Inferior parietal cortex (tissue), 1 donor: ENCODE results near the gene INHA.

Source experiments
- DNase-seq: peaks from one replicate; pipeline ENCODE4 v3.0.0-alpha.2; 2016; ENCODE audit errors: extremely low spot score

The INHA gene

GRCh38 chr2:219557791-219558785 lies 14.0 kb upstream of the INHA start:
- no peak for DNase-seq

GRCh38 chr2:219559156-219559915 lies 12.8 kb upstream of the INHA start:
- DNase-seq, result no peak

GRCh38 chr2:219560037-219560892 lies 11.8 kb upstream of the INHA start:
- no peak for DNase-seq

GRCh38 chr2:219560893-219561178 lies 11.3 kb upstream of the INHA start:
- no peak for DNase-seq

- no peak for DNase-seq
These were observed 10.7 kb upstream of the INHA start for GRCh38 chr2:219561179-219562048.

GRCh38 chr2:219562049-219563020 lies 9.8 kb upstream of the INHA start:
- DNase-seq, result no peak

GRCh38 chr2:219563271-219563928 lies 8.7 kb upstream of the INHA start:
- DNase-seq, result no peak

GRCh38 chr2:219565130-219566080 lies 6.7 kb upstream of the INHA start:
- DNase-seq, result no peak

GRCh38 chr2:219566640-219567039 lies 5.5 kb upstream of the INHA start:
- no peak for DNase-seq

GRCh38 chr2:219567131-219567530 lies 5.0 kb upstream of the INHA start:
- DNase-seq, result no peak

- DNase-seq, result no peak
These were observed 4.2 kb upstream of the INHA start for GRCh38 chr2:219567791-219568361.

- no peak for DNase-seq
These were observed 3.1 kb upstream of the INHA start for GRCh38 chr2:219569041-219569440.

GRCh38 chr2:219569635-219570034 lies 2.5 kb upstream of the INHA start:
- no peak for DNase-seq

GRCh38 chr2:219570194-219570923 lies 1.8 kb upstream of the INHA start:
- DNase-seq, result no peak

GRCh38 chr2:219570924-219571310 lies 1.2 kb upstream of the INHA start:
- DNase-seq, result no peak

- peak; percentile 23 for DNase-seq
These were observed 536 bp upstream of the INHA start, which contains the start of gene OBSL1 for GRCh38 chr2:219571311-219572236. TSS of gene OBSL1 (minus strand) at chr2:219571539. CDS start at chr2:219571232, 307 bp downstream.
